GM21526 (cell line): ENCODE results near the gene ATP8A2.

Experiments
- ATAC-seq: cut with Tn5 transposase; IDR thresholded peaks from one replicate; pipeline ENCODE4 v1.9.1; 2021; ENCODE audit warnings: moderate library complexity; ENCODE audit not compliant: unreplicated experiment, low FRiP score

The ATP8A2 gene

DNA sequence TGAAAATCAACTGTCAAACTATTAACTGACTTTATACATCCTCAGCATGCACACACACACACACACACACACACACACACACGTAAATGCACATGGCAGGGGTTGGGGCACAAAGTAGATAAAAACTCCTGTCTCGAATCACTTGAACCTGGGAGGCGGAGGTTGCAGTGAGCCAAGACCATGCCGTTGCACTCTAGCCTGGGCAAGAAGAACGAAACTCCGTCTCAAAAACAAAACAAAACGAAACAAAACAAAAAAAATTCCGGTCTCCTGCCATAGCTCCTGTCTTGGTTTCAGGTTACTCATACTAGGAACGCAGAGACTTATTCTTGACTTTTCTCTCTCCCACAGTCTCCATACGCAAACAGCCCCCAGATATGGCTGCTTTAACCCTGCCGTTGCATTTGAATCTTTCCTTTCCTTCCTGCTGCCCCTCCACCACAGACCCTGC lies 531.1 kb downstream of the ATP8A2 start:
- ATAC-seq = no peak

DNA sequence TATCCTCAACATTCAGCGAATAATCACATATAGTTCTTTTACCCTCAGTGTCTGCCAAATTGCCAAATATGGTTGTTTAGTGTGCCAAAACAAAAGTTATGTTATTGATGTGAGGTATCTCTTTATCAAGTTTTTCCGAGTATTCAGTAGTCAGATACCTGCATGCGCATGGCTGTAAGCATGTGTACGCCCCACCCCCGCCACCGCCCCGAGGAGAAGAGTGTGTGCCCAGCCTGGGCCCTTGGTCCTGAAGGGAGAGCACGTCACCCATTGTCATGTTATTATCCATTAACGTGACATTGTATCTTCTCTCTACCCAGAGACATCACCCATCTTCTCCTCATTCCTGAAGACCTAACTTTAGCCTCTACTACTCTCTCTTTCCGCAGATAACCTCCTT lies 533.1 kb downstream of the ATP8A2 start:
- no peak for ATAC-seq

DNA sequence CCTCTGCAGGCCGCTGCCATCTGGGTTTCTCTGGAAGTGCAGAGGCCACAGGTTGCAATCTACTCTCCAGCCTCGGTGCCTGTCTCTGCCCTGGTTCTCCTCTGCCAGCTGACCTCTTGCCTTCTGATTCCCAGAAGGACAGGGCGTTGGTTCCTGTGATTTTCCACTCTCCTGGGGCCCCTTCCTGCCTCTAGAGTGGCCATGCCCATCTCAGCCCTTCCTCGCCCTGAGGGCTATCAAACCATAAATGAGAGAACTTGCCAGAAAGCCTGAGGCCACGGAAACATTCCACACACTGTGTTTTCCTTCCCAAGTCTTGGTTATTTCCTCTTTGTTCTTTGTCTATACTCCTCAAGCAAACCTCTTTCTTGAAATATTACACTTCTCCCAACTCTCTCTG lies 533.8 kb downstream of the ATP8A2 start:
- no peak for ATAC-seq

DNA sequence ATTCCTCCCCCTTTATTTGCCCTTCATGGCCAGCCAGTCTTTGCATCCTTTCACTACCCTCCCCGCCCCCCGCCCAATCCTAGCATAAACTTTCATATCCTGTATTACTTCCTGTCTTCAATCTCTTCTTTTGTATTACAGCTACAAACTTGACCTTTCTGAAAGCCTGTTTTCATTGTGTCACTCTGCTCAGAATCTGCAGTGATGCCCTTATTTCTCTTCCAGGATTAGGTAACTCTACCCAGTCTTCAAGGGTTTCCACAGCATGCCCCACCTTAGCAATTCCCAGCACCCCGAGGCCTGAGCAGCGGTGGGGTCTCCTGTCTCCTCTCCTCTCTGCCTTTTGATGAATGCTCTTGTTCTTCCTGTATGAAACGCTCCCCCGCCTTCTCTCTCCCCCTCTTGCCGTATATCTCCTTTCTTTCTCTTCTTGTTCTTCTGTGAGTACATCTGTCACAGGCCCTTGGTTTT lies 534.5 kb downstream of the ATP8A2 start:
- no peak for ATAC-seq

DNA sequence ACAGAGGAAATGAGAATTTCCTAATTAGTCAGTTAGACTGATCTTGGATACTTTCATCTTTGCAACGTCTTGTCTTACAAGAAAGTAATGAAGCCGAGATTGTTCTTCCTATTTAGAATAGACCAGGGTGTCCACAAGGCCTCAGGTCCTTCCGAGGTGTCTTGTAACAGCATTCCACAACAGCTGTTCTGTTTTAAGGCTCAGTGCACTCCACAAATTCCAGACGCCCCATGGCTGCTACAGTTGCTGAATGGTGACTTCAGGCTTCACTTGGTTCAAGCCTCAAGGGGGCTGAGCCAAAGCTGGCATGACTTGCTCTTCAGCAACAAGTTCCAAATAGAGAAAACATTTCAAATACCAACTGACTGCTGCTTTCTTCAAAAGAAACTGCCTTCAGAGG lies 536.6 kb downstream of the ATP8A2 start:
- ATAC-seq = no peak

DNA sequence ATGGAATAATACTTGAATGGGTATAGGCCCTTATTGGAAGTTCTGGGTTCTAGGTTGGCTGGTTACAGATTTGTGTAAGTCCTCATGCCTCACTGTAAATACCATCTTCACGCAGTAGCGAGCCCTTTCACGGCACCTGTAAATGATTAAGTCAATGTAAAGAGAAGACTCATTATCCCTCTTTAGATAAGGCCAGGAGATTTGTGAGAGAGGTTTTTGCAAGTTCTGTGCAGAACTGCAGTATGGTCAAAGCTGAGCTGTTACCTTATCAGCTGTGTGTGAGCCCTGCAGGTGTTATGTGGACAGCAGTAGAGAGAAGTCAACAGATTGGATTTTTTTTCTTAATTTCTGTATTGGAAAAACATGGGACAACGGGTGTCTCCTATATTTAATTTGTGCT lies 538.5 kb downstream of the ATP8A2 start:
- no peak for ATAC-seq

DNA sequence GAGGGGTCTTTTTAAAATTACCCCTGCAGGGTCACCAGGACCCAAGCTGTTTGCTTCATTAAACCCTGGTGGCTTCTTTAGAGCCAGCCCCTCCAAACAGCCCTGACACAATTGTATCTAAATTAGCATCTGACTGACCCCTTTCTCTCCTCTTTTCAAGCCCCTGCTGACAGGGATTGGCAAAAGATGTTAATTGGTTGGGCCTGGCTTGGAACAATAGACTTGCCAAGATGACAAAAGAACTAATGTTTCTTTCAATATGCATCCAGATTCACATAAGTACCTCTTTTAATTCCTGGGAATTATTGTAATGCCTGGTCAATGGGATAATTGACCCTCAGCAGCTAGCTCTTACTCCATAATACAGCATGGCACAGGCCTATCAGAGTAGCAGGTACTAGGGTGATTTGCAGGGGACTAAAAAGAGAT lies 539.2 kb downstream of the ATP8A2 start:
- no peak for ATAC-seq

DNA sequence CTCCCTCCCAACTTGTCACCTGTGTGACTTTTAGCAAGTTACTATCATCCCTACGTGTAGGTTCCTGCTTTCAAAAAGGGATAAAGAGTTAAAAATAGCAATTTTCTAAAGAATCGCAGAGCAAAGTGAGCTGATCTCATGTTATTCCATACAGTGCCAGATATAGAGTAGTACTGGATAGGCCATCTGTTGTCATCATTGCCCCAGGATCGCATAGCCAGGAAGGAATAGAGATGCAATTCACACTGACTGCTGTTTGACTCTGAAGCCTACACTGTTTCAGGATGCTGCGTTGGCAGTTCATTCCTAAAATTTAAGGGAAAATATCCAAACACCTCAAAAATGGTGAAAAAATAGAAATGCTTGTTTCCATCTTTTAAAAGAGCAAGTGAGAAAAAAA lies 541.2 kb downstream of the ATP8A2 start:
- no peak for ATAC-seq

DNA sequence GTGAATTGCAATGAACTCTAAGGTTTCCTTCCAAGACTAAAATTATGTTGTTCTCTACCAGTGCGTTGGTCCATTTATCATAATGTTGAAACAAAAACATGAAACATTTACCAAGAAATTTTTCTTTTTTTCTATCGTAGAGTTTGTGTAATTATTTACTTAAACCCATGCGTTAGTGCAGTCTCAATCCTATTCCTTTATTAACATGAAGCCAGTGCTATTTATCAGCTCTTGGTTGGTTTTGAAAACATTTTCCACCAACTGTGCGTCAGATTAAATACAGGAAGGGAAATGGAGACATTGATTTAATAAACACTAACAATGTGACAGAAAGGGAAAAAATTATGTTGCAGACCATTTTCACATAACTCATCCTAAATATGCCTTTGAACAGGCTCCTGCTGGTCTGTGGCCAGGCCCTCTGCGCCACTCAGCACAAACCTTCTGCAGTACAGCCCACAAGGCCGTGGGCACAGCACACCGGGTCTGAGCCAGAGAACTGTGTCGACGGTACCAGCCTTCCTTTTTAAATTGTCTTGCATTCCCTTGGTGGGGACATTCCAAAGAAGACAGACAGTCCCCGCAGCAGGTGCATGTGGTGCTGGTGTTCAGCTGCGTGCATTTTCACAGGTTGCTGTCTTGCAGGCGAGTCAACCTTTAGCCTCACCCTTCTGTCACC lies 544.2 kb downstream of the ATP8A2 start:
- ATAC-seq = no peak

DNA sequence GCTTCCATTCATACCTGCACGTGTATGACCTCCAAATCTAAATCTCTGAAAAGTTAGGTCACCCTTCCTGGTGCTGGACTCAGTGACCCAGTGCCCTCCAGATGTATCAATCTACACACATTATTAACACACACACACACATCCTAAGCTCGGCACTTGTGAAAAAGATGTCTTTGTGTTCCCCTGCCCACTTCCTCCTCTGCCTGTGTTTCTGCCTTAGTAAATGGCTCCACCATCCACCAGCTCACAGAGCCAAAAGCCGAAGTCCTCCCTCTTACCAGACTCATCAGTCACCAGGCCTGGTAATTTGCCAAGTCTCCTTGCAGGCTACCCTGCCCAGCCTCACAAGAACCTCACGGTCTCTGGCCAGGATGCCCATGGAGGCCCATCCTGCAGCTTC lies 548.5 kb downstream of the ATP8A2 start:
- ATAC-seq = no peak

DNA sequence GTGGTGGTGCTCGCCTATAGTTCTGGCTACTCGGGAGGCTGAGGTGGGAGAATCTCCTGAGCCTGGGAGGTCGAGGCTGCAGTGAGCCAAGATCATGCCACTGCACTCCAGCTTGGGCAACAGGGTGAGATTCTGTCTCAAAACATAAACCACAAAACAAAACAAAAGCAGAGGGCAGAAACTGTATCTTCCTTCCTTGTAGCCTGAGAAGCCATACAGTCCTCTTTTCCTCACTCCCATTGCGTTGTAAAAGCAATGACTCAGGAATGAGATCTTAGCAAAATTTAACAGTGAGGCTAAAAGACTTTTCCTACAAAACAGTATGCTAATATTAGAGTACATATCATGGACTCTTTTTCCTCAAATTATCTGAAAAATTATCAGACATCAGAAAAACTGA lies 549.2 kb downstream of the ATP8A2 start:
- ATAC-seq = no peak

DNA sequence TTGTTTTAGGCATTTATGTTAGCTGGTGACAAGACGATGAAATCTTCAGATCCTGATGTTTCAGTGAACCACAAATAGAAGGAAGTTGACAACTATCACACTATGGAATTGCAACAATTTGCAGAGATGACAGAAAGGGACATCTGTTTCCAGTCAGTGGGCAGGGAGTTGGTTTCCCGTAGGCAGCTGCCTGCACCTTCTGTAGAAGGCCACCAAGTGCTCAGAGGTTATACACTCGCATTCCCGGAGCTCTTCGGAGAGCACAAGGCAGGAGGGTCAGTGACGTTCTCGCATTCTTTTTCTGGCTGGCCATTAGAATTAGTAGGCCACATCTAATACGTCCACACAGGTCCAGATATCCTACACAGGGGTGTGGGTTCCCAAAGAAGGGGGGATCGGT lies 550.6 kb downstream of the ATP8A2 start:
- ATAC-seq = no peak

DNA sequence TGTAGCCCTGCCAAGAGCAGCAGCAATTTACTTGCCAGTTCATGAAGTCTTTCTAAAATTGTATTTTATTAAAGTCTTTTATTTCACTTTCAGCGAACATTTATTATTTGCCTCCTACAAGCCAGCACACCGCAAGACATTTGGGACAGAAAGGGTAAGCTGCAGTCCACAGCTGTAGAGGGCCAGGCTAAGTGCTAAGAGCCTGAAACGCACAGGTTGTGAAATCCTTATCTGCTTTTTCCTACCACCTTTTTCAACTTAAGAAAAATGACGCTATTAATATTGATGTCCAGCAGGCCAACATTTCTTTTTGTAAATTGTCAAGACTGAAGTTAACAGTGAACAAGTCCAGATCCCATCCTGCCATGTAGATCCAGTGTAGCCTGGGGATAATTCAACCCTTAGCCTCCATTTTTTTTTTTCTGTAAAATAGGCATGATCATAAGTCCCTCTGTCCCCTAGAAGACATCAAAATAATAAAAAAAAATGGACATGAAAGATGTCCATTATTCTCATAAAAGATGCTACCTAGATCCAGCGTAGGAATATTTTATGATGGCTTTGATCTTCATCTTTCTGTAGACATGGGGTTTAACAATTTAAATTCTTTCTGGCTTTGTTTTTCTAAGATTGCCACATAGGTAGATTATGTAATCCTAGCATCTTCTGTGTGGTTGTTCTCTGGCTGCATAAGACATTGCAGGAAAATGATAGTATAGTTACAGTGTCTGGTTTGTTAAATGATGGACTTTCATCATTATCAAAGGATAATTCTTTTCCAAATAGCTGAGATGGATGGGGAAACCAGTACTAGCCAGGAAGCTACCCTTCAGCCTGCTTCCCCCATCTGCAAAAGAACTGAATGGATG lies 551.7 kb downstream of the ATP8A2 start:
- ATAC-seq = no peak

DNA sequence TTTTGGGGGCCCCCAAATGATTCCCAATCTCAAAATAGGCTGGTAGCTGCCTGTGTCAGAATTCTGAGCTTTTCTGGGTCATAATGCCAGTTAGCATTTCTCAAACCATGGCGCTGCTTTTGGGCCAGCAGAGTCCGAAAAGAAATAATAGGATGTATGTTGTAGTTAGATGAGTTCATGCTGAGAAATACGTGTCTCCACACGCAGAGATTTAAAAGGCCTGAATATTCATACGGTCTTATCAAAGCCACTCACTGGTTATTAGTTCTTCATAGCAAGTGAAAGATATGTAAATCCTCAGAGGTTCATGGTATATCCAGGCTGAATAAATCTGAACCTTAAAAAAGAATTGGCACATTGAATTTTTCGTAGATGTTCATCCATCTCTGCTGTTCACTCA lies 555.6 kb downstream of the ATP8A2 start:
- no peak for ATAC-seq

DNA sequence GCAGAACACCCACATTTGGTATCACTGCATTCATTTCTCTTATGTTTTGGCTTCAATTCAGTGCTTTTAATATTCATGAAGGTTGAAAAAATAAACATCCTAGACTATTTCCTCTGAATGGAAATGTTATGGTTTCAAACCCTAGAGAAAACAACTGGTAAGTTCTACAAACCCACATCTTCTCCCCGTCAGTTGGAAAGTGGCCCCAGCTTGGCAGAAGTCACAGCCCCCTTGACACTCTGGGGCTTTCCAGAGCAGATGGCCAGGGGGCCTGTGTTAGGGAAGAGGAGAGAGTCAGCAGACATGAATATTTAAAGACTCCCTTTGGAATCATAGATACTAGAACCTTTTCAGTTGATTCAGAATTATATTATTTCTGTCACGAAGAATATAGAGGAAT lies 556.2 kb downstream of the ATP8A2 start:
- ATAC-seq = no peak

DNA sequence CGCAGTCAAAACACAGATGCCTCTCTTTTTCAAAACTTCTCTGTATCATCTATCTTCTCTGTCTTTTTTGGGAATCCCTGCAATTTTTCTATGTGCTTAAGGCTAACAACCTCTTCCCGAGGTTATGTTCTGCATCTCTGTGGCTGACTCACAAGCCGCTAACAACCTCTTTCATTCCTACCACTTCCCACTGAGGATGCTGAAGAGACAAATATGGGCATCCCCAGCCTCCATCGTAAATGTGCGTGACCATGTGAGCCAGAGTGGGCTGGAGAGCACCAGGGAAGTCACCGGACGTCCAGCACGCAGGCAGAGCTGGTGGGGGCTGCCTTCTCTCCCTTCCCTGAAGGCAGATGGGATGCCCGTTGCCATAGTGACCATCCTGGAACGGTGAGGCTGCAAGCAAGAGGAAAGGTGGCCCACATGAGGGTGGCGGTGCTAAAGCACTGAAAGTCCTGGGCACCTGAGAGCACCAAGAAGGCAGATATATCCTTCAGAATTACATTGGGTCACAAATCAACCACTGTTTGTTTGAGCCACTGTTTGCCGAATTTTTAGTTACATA lies 557.2 kb downstream of the ATP8A2 start:
- ATAC-seq = no peak

DNA sequence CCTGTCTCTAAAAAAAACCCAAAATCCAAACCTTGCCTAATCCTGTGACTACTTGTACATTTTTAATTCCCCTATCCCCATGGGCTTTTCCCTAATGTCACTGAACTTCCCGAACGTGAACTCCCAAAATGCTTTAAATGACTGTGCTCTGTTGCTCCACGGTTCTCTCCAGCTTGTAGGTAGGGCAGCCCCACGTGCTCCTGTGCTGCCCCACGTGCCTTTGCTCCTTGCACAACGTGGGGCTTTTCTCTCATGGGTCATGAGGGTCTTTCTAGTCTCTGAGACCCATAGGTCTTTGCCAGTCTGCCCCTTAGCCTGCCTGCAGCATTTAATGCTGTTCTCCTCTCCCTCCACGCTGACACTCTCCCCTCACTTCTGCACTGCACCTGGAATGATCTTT lies 558.0 kb downstream of the ATP8A2 start:
- no peak for ATAC-seq

DNA sequence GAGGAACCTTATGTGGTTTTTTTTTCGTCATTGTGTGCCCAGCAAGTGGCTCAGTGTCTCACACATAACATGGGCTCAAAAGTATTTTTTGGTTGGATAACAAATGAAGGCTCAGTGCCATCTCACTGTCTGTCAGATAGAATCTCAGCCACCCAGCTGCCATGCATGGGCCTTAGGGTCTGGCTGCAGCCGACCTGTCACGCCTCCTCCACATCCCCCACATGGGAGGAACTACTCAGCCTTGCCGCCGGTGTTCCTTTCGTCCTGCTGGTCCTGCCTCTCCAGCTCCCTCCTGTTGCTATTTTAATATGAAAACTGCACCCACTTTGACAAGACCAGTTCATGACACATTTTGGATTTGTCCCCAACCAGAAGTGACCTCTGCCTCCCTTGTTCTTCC lies 558.9 kb downstream of the ATP8A2 start:
- no peak for ATAC-seq

DNA sequence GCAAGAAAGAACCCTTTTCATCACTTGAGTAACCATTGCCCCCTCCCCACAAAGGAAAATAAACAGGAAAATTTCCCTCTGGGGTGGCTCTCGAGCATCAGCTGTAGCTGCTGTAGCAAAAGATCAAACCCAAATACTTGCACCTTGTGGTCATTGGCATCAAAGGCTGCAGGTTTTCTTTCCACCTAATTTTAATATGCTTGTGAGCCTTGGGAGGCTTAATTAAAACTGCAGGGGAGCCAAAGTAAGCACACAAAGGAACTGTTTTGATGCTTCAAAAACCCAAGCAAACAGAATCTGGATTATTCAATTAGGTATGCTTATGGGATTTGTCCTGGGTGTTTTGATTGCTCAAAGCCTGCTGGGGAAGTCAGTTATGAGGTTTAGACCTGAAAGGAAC lies 560.6 kb downstream of the ATP8A2 start:
- ATAC-seq = no peak

DNA sequence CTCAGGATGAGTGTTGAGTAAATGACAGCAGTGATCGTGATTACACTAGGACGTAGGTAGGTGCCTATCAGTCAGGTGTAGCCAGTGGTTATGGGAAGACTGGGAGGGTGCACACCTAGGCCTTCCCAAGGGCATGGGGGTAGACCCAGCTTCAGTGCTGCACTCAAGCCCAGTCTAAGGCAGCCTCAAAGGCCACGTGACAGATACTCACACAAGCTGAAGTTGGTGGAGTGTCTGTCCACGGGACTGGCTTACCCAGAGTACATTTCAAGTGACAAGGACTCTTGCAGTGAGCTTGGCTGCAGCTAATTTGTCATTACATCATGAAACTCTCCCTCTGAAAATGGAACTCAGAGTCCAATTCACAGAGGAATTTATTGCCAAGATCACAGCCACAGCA lies 561.7 kb downstream of the ATP8A2 start:
- no peak for ATAC-seq

DNA sequence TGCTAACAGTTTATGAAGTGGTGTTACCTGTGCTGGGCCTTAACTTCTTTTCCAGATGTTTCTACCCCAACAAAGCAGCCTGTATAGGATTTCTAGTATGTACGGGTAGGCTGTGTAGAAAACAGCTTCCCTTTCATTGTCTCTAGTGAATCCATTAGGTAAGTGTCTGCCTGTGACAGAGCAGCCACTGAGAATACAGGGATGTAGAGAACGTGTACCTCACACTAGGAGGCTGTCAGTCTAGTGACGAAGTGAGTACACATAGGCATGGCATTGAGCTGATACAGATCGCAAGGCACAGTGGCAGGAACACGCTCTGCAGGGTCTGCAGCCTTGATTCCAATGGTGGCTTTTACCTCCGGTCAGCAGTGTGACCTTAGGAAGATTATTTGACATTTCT lies 562.4 kb downstream of the ATP8A2 start:
- ATAC-seq = no peak
